Loucy (cell line): Measurements from ENCODE around the gene PCBP2.

Source experiments
- EZH2phosphoT487 ChIP-seq: fragments of 200-600 bp; IDR thresholded peaks from 2 replicates; pipeline ENCODE4 v1.6.1; 2018; ENCODE audit warnings: antibody characterized with exemption, mild to moderate bottlenecking, moderate library complexity, borderline replicate concordance
- TF ChIP-seq, protein P1 (sequence below): fragments of 200-600 bp; sonication (generic); conservative IDR thresholded peaks from 2 replicates; pipeline ENCODE4 v1.5.1; 2014; ENCODE audit warnings: mild to moderate bottlenecking, antibody characterized with exemption, low read length

DNA sequence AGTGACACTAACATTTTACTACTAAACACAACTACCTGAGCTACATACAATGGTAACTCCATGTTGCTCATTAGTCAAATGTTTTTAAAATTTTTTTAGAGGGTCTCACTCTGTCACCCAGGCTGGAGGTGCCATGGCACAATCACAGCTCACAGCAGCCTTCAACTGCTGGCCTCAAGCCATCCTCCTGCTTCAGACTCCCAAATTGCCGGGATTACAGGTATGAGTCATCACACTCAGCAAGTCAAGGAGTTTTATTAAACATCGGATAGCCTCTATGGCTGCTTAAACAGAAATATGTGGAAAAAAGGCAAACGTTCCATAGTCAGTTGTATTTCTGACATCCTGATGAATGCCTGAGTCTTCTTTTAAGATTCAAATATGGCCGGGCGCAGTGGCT lies 66.5 kb downstream of the PCBP2 start:
- TF ChIP-seq, protein P1, sequence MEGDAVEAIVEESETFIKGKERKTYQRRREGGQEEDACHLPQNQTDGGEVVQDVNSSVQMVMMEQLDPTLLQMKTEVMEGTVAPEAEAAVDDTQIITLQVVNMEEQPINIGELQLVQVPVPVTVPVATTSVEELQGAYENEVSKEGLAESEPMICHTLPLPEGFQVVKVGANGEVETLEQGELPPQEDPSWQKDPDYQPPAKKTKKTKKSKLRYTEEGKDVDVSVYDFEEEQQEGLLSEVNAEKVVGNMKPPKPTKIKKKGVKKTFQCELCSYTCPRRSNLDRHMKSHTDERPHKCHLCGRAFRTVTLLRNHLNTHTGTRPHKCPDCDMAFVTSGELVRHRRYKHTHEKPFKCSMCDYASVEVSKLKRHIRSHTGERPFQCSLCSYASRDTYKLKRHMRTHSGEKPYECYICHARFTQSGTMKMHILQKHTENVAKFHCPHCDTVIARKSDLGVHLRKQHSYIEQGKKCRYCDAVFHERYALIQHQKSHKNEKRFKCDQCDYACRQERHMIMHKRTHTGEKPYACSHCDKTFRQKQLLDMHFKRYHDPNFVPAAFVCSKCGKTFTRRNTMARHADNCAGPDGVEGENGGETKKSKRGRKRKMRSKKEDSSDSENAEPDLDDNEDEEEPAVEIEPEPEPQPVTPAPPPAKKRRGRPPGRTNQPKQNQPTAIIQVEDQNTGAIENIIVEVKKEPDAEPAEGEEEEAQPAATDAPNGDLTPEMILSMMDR = no peak
- TF ChIP-seq EZH2phosphoT487 = no peak
